ENCODE data around the gene XIRP1.
A peak's percentile ranks its signal among the peaks of the same experiment; 100 is the strongest.

Gene XIRP1

GRCh38 chr3:39169712-39170111 lies 22.7 kb downstream of the XIRP1 start:
- Histone ChIP-seq H3K27me3 (replicated peaks) (no peaks in the 10 kb centered on the region), H3K4me3 (ENCODE audit: low read depth, low read length) (no peak overlapping the region), H3K36me3 (replicated peaks) (no peaks in the 10 kb centered on the region), H3K27ac (no peak overlapping the region)
- in situ Hi-C loops (cut with HindIII; ENCODE audit: low pct_ligation_motif_present, low sequenced_read_pairs) = no loop called here
- no peak for TF ChIP-seq CTCF (IDR thresholded peaks at IDR 0.05; ENCODE audit: low read depth, low read length, missing control alignments)
- DNase-seq = no peak

GRCh38 chr3:39168156-39168780 lies 24.1 kb downstream of the XIRP1 start:
- Histone ChIP-seq H3K4me3 (ENCODE audit: low read depth, low read length) (no peak overlapping the region), H3K36me3 (replicated peaks) (no peaks in the 10 kb centered on the region), H3K27me3 (replicated peaks) (no peaks in the 10 kb centered on the region), H3K27ac (no peak overlapping the region)
- TF ChIP-seq CTCF (IDR thresholded peaks at IDR 0.05; ENCODE audit: low read depth, low read length, missing control alignments) = no peak
- no peak for DNase-seq
- in situ Hi-C loops (cut with HindIII; ENCODE audit: low pct_ligation_motif_present, low sequenced_read_pairs) = no loop called here

- in situ Hi-C loops (cut with HindIII; ENCODE audit: low pct_ligation_motif_present, low sequenced_read_pairs) = no loop called here
- peak overlapping the region; percentile 32 for H3K27ac ChIP-seq
- peak; percentile 84 for DNase-seq
- no peak for TF ChIP-seq CTCF (IDR thresholded peaks at IDR 0.05; ENCODE audit: low read depth, low read length, missing control alignments)
- H3K36me3 ChIP-seq (replicated peaks) = no peaks in the 10 kb centered on the region
- no peaks in the 10 kb centered on the region for H3K27me3 ChIP-seq (replicated peaks)
- H3K4me3 ChIP-seq (ENCODE audit: low read depth, low read length) = no peak overlapping the region
Measured at GRCh38 chr3:39166932-39167532, 25.4 kb downstream of the XIRP1 start.

GRCh38 chr3:39166134-39166710 lies 26.2 kb downstream of the XIRP1 start:
- no peak for TF ChIP-seq CTCF (IDR thresholded peaks at IDR 0.05; ENCODE audit: low read depth, low read length, missing control alignments)
- peak overlapping the region; percentile 32 for H3K27ac ChIP-seq
- in situ Hi-C loops (cut with HindIII; ENCODE audit: low pct_ligation_motif_present, low sequenced_read_pairs) = no loop called here

GRCh38 chr3:39165518-39165917 lies 26.9 kb downstream of the XIRP1 start:
- in situ Hi-C loops (cut with HindIII; ENCODE audit: low pct_ligation_motif_present, low sequenced_read_pairs) = no loop called here

More at GRCh38 chr3:39166134-39166710, 26.2 kb downstream of the XIRP1 start:
- Histone ChIP-seq H3K27me3 (replicated peaks) (no peaks in the 10 kb centered on the region), H3K36me3 (replicated peaks) (no peaks in the 10 kb centered on the region), H3K4me3 (ENCODE audit: low read depth, low read length) (no peak overlapping the region)
- peak; percentile 92 for DNase-seq

More at GRCh38 chr3:39165518-39165917, 26.9 kb downstream of the XIRP1 start:
- TF ChIP-seq CTCF (IDR thresholded peaks at IDR 0.05; ENCODE audit: low read depth, low read length, missing control alignments) = no peak
- Histone ChIP-seq H3K4me3 (ENCODE audit: low read depth, low read length) (no peak overlapping the region), H3K27me3 (replicated peaks) (no peaks in the 10 kb centered on the region), H3K27ac (no peak overlapping the region), H3K36me3 (replicated peaks) (no peaks in the 10 kb centered on the region)
- no peak for DNase-seq
